Activated CD4-positive, alpha-beta memory T cell treated with anti-CD3 and anti-CD28 coated beads for 36 hours (primary cell): ENCODE measurements around the gene HPS1. TPM values are rescaled to one million over a fixed set of nuclear protein-coding genes. Genes with fewer than 3 reads are reported as not detected.

Experiments used
- CTCF ChIA-PET: fragments of 350-600 bp; sonication (Branson Sonifier 250); formaldehyde crosslinking; loops from one replicate; lab custom pipeline; 2021; ENCODE audit warnings: antibody characterized with exemption, inconsistent platforms; lab: Charles Lee
- POLR2A ChIA-PET: fragments of 350-600 bp; sonication (Branson Sonifier 250); formaldehyde crosslinking; loops from one replicate; lab custom pipeline; 2021; ENCODE audit warnings: antibody characterized with exemption; lab: Charles Lee
- DNase-seq: peaks from one replicate; pipeline ENCODE4 v3.0.0-alpha.2; 2020
- H3K27ac Mint-ChIP-seq: one replicate; pipeline ENCODE4 v1.8.0; 2021; ENCODE audit warnings: mixed read lengths
- H3K27me3 Mint-ChIP-seq: one replicate; pipeline ENCODE4 v1.8.0; 2021; ENCODE audit warnings: mixed read lengths
- H3K36me3 Mint-ChIP-seq: one replicate; pipeline ENCODE4 v1.8.0; 2021; ENCODE audit warnings: mixed read lengths
- H3K4me1 Mint-ChIP-seq: one replicate; pipeline ENCODE4 v1.8.0; 2021; ENCODE audit warnings: low read depth, mixed read lengths
- H3K4me3 Mint-ChIP-seq: one replicate; pipeline ENCODE4 v1.8.0; 2021; ENCODE audit warnings: mild to moderate bottlenecking, mixed read lengths
- H3K9me3 Mint-ChIP-seq: one replicate; pipeline ENCODE4 v1.8.0; 2021; ENCODE audit warnings: mixed read lengths
- intact Hi-C: fragments of 100-400 bp; cut with micrococcal nuclease; formaldehyde crosslinking; loops from one replicate; pipeline ENCODE4 v1.15.1; 2023
- total RNA-seq, 2 experiments: library from RNA; stranded (reverse); gene quantifications; one replicate each; pipeline ENCODE4 v1.2.3, GENCODE V29; 2021

The HPS1 gene
- total RNA-seq, 2 experiments from 2014 or later, result 42.1 to 44.3 TPM

DNA sequence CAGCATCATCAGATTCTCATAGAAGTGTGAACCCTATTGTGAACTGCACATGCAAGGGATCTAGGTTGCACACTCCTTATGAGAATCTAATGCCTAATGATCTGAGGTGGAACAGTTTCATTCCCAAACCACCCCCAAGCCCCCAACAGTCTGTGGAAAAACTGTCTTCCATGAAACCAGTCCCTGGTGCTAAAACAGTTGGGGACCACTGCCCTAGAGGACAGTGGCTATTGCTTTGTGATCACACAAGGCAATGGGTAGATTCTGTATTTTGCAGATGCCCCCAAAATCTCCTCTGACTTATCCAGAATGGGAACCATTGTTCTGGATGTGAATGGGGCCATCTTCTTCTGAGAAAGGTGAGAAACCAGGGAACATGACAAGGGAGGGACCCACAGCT, 31.1 kb upstream of the HPS1 start:
- H3K4me1 Mint-ChIP-seq, result peaks cover 8% of the 10 kb centered on the region
- intact Hi-C loops, result no loop called here
- H3K9me3 Mint-ChIP-seq, result no peaks in the 10 kb centered on the region
- ChIA-PET CTCF (interaction anchor here (0.6 to 0.9 kb wide), 2 partner anchors 9 to 160 kb away, joined by 3 to 5 read pairs; no protein-coding TSS in a partner anchor), POLR2A (no interaction called here)
- no peaks in the 10 kb centered on the region for H3K27me3 Mint-ChIP-seq
- DNase-seq, result no peak
- no peaks in the 10 kb centered on the region for H3K36me3 Mint-ChIP-seq
- no peak overlapping the region for H3K27ac Mint-ChIP-seq
- no peak overlapping the region for H3K4me3 Mint-ChIP-seq

- H3K4me1 Mint-ChIP-seq, result peaks cover 4% of the 10 kb centered on the region
- no peak overlapping the region for H3K27ac Mint-ChIP-seq
- ChIA-PET CTCF (interaction anchor here (0.7 to 1.0 kb wide), 2 partner anchors 49 to 336 kb away, joined by 3 read pairs; no protein-coding TSS in a partner anchor), POLR2A (interaction anchor here (0.7 kb wide), 1 partner anchor 824 kb away, joined by 7 read pairs; no protein-coding TSS in a partner anchor)
- no peaks in the 10 kb centered on the region for H3K9me3 Mint-ChIP-seq
- intact Hi-C loops, result no loop called here
- no peaks in the 10 kb centered on the region for H3K36me3 Mint-ChIP-seq
- peaks cover 2% of the 10 kb centered on the region for H3K27me3 Mint-ChIP-seq
- H3K4me3 Mint-ChIP-seq, result no peak overlapping the region
- DNase-seq, result no peak
Measured at GRCh38 chr10:98474628-98475027, 27.9 kb upstream of the HPS1 start.

DNA sequence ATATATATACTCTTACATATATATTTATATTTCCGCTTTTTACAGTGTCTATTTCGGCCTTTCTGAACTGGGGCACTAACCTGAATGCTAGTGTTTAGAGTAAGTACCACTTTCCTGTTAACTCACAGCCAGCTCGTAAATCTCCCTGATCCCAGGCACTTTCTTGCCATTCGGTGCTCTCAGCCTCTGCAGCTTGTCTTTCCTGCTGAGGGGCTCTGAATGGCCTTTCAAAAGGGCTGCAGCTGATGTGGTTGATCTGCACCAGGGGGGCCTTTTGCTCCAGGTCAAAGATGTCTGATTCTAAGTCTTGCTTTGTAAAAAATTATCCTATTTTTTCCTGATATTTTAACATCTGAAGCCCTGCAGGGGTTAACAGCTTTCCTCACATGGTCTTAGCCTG, 25.5 kb upstream of the HPS1 start:
- Mint-ChIP-seq H3K27ac (no peak overlapping the region), H3K36me3 (no peaks in the 10 kb centered on the region), H3K4me3 (no peak overlapping the region), H3K4me1 (peaks cover 8% of the 10 kb centered on the region), H3K9me3 (no peaks in the 10 kb centered on the region), H3K27me3 (peaks cover 2% of the 10 kb centered on the region)
- POLR2A ChIA-PET, result no interaction called here
- CTCF ChIA-PET, result no interaction called here
- no peak for DNase-seq
- intact Hi-C loops, result no loop called here

DNA sequence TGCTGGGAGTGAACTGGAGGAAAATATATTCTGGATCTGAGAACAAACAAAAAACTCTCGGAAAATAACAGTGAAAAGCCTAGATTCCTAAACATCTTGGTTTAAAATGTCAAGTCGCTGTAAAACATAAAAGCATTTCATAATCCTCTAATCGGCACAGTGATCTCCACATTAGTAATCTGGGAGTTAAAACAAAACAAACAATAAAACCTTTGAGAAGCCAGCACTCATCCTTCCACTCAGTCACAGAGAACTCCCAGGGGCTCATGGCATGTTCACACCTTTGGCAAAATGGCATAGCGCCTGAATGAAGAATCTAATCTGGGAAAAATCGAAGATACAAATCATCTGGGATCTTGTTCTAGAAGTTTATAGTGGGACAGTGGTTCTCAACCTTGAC, 24.1 kb upstream of the HPS1 start:
- Mint-ChIP-seq H3K36me3 (no peaks in the 10 kb centered on the region), H3K9me3 (no peaks in the 10 kb centered on the region), H3K27ac (no peak overlapping the region), H3K4me1 (peaks cover 8% of the 10 kb centered on the region), H3K27me3 (peaks cover 2% of the 10 kb centered on the region), H3K4me3 (no peak overlapping the region)
- ChIA-PET POLR2A (no interaction called here), CTCF (no interaction called here)
- DNase-seq, result no peak
- intact Hi-C loops, result no loop called here

- Mint-ChIP-seq H3K4me3 (no peak overlapping the region), H3K36me3 (no peaks in the 10 kb centered on the region), H3K27me3 (peaks cover 2% of the 10 kb centered on the region), H3K27ac (no peak overlapping the region), H3K4me1 (peaks cover 6% of the 10 kb centered on the region), H3K9me3 (no peaks in the 10 kb centered on the region)
- DNase-seq, result no peak
- ChIA-PET CTCF (interaction anchor here (0.8 to 3.2 kb wide), 6 partner anchors 9 to 782 kb away, joined by 3 to 52 read pairs (median 12); no protein-coding TSS in a partner anchor), POLR2A (no interaction called here)
- intact Hi-C loops, result loop anchor here (5.0 kb wide), 1 partner anchor 963 kb away; the partner anchor contains the start of gene GOT1
Measured at GRCh38 chr10:98469001-98469931, 22.5 kb upstream of the HPS1 start.

DNA sequence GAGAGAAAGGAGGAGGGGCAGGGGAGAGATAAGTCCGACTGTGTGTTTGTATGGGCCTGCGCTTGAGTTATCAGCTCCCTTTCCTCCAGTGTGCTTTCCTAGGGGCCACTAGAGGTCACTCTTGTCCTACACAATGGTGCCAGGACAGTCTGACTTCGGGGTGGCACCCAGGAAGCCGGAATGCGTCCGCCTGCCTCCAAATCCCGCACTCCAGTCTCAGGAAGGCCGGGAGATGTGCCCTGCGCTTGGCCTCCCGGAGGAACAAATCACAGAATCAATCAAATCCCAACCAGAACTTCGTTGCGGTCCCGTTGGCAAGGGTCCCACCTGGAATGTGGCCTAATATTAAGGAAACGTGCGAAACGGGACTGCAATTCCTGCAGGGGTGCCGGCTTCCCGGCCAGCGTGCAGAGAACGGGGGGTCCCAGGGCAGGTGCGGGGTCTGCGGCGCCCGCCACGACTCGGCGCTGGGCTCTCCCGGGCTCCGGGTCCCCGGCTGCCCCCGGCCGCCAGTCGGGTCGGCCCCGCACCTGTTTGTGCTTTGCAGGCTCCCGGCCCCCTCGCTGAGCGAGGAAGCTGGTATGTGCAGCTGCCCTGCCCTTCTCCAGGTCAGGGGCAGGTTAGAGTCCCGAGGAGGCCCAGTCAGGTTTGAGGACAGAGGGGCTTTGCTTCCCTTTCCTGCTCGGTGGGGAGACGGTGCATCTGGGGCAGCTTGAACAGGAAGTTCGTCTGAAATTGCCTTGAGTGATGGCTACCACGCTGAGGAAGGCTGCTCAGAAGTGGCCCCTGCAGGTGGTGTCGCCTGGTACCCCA, 21.0 kb upstream of the HPS1 start:
- Mint-ChIP-seq H3K9me3 (no peaks in the 10 kb centered on the region), H3K4me3 (peak overlapping the region; percentile 80), H3K27ac (no peak overlapping the region), H3K36me3 (no peaks in the 10 kb centered on the region), H3K4me1 (peaks cover 4% of the 10 kb centered on the region), H3K27me3 (peaks cover 2% of the 10 kb centered on the region)
- CTCF ChIA-PET, result interaction anchor here (0.6 to 3.2 kb wide), 35 partner anchors 9 to 1542 kb away, joined by 3 to 52 read pairs (median 4); partner anchors contain the start of genes DNMBP and GOT1
- DNase-seq, result peak; percentile 70
- intact Hi-C loops, result loop anchor here (1.0 to 5.0 kb wide), 4 partner anchors 197 to 965 kb away; partner anchors contain the start of gene GOT1
- POLR2A ChIA-PET, result interaction anchor here (0.7 to 0.9 kb wide), 2 partner anchors 77 to 1378 kb away, joined by 3 read pairs; no protein-coding TSS in a partner anchor

DNA sequence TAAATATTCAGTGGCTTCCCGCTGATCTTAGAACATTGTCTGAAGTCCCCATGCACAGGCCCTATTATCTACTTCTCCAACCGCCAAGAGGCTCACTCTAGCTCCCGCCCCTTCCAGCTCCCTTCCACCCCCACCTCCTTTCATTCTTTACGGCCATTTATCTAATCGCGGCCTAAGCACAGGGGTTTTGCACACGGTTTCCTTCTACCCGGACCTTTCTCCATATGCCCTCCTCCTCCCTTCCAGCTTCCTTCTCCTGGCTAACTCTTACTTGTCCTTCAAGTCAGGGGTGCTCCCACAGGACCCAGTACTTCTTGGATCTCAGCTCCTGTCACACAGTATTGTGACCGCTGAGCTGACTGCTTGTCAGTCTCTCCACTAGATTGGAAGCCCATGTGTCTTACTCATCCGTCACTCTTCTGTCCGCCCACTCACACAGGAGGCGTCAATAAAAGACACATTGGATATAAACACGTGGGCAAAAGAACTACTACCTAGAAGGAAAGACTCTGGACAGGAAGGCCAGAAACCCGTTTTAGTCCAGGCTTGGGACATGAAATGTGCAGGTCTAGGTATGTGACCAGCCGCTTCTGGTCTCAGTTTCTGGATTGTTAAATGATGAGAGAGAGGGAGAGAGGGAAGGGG, 20.2 kb upstream of the HPS1 start:
- Mint-ChIP-seq H3K36me3 (no peaks in the 10 kb centered on the region), H3K4me1 (peaks cover 4% of the 10 kb centered on the region), H3K27ac (no peak overlapping the region), H3K27me3 (peaks cover 2% of the 10 kb centered on the region), H3K9me3 (no peaks in the 10 kb centered on the region), H3K4me3 (peak overlapping the region; percentile 80)
- CTCF ChIA-PET, result interaction anchor here (0.6 to 3.2 kb wide), 36 partner anchors 9 to 1543 kb away, joined by 3 to 52 read pairs (median 4); partner anchors contain the start of genes DNMBP and GOT1
- POLR2A ChIA-PET, result interaction anchor here (0.7 to 0.9 kb wide), 2 partner anchors 76 to 1379 kb away, joined by 3 read pairs; no protein-coding TSS in a partner anchor
- intact Hi-C loops, result loop anchor here (1.0 to 5.0 kb wide), 4 partner anchors 197 to 965 kb away; partner anchors contain the start of gene GOT1
- DNase-seq, result no peak

- CTCF ChIA-PET, result interaction anchor here (0.9 to 1.6 kb wide), 4 partner anchors 9 to 781 kb away, joined by 3 to 11 read pairs (median 3); no protein-coding TSS in a partner anchor
- H3K36me3 Mint-ChIP-seq, result no peaks in the 10 kb centered on the region
- intact Hi-C loops, result loop anchor here (2.0 to 5.0 kb wide), 2 partner anchors 577 to 966 kb away; partner anchors contain the start of gene GOT1
- no peak for DNase-seq
- H3K4me3 Mint-ChIP-seq, result no peak overlapping the region
- no peaks in the 10 kb centered on the region for H3K9me3 Mint-ChIP-seq
- no peaks in the 10 kb centered on the region for H3K27me3 Mint-ChIP-seq
- no peak overlapping the region for H3K27ac Mint-ChIP-seq
- POLR2A ChIA-PET, result no interaction called here
- peaks cover 4% of the 10 kb centered on the region for H3K4me1 Mint-ChIP-seq
Measured at GRCh38 chr10:98465866-98466265, 19.1 kb upstream of the HPS1 start.

DNA sequence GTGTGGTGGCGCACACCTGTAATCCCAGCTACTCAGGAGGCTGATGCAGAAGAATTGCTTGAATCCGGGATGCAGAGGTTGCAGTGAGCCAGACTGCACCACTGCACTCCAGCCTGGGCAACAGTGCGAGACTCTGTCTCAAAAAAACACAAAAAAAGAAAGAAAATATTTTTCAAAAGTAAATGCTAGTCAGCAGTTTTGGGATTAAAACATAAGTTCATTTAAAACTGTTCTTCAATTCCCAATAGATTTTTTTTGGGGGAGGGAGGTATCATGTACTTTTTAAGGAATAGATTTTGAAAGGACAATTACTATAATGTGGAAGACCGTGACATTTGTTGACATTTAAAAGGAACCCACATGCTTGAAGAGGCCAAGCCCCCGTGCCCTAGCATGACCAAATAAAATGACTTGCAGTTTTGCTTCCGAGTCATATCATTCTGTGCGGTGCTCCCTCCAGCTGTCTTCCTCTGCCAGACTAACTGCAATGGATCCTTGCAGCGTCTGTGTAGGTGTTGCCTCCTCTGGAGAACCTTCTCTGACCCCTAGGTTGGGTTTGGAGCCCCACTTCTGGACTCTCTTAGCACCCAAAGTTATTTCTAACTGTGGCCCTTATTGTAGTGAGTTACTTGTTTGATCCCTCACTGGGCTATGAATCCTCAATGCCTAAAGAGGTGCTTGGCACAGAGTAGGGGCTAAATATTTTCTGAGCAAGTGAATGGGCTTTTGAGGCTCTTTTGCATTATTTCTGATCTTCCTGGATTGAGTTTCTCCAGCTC, 17.4 kb upstream of the HPS1 start:
- ChIA-PET CTCF (no interaction called here), POLR2A (no interaction called here)
- Mint-ChIP-seq H3K4me1 (peaks cover 4% of the 10 kb centered on the region), H3K9me3 (no peaks in the 10 kb centered on the region), H3K27me3 (peaks cover 2% of the 10 kb centered on the region), H3K36me3 (no peaks in the 10 kb centered on the region), H3K27ac (no peak overlapping the region), H3K4me3 (no peak overlapping the region)
- DNase-seq, result no peak
- intact Hi-C loops, result no loop called here

DNA sequence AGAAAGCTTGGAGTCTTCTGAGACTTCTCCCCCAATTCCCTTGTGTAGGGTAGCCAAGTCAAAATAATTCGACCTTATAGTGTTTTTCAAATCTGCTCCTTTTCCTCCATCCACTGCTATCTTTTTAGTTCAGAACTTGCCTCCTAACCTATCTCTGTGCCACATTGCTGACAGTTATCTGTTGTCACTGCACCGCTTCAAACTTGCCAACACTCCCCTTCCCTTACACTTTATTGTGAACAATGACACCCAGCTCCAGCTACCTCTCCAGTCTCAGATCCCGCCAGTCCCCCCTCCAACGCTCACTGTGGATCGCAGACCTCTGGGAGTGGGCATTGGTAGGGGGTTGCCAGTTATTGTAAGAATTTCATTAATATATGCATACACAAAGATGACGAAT, 16.3 kb upstream of the HPS1 start:
- no peaks in the 10 kb centered on the region for H3K9me3 Mint-ChIP-seq
- CTCF ChIA-PET, result no interaction called here
- POLR2A ChIA-PET, result no interaction called here
- peaks cover 4% of the 10 kb centered on the region for H3K4me1 Mint-ChIP-seq
- no peak for DNase-seq
- intact Hi-C loops, result no loop called here
- H3K27me3 Mint-ChIP-seq, result peaks cover 9% of the 10 kb centered on the region
- no peak overlapping the region for H3K4me3 Mint-ChIP-seq
- no peak overlapping the region for H3K27ac Mint-ChIP-seq
- no peaks in the 10 kb centered on the region for H3K36me3 Mint-ChIP-seq

- intact Hi-C loops, result no loop called here
- H3K9me3 Mint-ChIP-seq, result no peaks in the 10 kb centered on the region
- CTCF ChIA-PET, result no interaction called here
Measured at GRCh38 chr10:98461500-98461842, 14.7 kb upstream of the HPS1 start.

More at GRCh38 chr10:98461500-98461842, 14.7 kb upstream of the HPS1 start:
- POLR2A ChIA-PET, result no interaction called here
- Mint-ChIP-seq H3K4me1 (no peaks in the 10 kb centered on the region), H3K36me3 (no peaks in the 10 kb centered on the region), H3K27me3 (peaks cover 12% of the 10 kb centered on the region), H3K27ac (no peak overlapping the region), H3K4me3 (no peak overlapping the region)
- DNase-seq, result no peak
